IPS-18a (cell line): Measurements from ENCODE around the gene LAPTM5.
"Not testable (repeated sequence)": the region's sequence is repeated elsewhere in the genome, so short reads cannot be mapped to it uniquely, and the experiment has no call there.

Experiments
- H3K27ac ChIP-seq: one replicate; pipeline ENCODE4 v1.5.1; 2013; ENCODE audit warnings: low read length
- H3K27me3 ChIP-seq: one replicate; pipeline ENCODE4 v1.6.1; 2013; ENCODE audit warnings: mild to moderate bottlenecking, low read length; ENCODE audit not compliant: control insufficient read depth, insufficient read depth
- H3K36me3 ChIP-seq: one replicate; pipeline ENCODE4 v1.6.1; 2013; ENCODE audit warnings: low read depth, low read length; ENCODE audit not compliant: control insufficient read depth
- H3K4me1 ChIP-seq: one replicate; pipeline ENCODE4 v1.6.1; 2013; ENCODE audit warnings: low read depth, low read length; ENCODE audit not compliant: control insufficient read depth
- H3K4me3 ChIP-seq: one replicate; pipeline ENCODE4 v1.5.1; 2013; ENCODE audit warnings: low read length
- H3K9ac ChIP-seq: one replicate; pipeline ENCODE4 v1.6.1; 2013; ENCODE audit warnings: mild to moderate bottlenecking, low read length, moderate library complexity
- H3K9me3 ChIP-seq: one replicate; pipeline ENCODE4 v1.6.1; 2013; ENCODE audit warnings: low read depth, low read length; ENCODE audit not compliant: control insufficient read depth

Gene LAPTM5

DNA sequence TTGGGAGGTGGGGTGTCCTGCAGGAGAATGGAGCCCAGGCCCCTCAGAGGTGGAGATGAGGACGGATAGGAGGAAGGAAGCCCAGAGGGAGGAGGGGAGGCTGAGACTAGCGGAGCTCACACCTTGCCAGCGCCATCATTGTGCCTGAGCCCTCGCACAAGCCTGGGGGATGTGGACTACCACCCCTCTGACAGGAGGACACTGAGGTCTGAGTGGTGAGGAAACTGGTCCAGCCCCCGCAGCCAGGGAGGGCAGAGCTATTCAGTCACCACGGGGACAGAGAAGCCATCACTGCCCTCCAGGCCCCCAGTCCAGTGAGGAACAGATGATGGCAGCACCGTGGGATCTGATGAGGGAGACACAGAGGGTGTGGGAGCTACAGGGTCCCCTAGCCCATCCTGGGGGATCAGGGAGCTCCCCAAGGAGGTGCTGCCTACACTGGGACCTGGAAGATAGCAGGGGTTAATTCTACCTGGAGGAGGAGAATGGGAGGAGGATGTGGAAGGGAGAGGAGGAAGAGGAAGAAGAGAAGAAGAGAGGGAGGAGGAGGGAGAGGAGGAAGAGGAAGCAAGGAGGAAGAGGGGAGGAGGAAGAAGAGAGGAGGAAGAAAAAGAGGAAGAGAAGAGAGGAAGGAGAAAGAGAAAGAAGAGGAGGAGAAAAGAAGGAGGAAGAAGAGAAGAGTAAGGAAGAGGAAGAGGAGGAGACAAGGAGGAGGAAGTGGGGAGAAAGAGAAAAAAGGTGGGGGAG is 65.2 kb downstream of the LAPTM5 start:
- H3K4me1 ChIP-seq, result peaks cover 8% of the 10 kb centered on the region
- H3K27me3 ChIP-seq, result no peaks in the 10 kb centered on the region
- no peak overlapping the region for H3K4me3 ChIP-seq
- H3K9me3 ChIP-seq, result no peaks in the 10 kb centered on the region
- H3K9ac ChIP-seq, result no peak overlapping the region
- no peaks in the 10 kb centered on the region for H3K36me3 ChIP-seq
- H3K27ac ChIP-seq, result no peak overlapping the region

DNA sequence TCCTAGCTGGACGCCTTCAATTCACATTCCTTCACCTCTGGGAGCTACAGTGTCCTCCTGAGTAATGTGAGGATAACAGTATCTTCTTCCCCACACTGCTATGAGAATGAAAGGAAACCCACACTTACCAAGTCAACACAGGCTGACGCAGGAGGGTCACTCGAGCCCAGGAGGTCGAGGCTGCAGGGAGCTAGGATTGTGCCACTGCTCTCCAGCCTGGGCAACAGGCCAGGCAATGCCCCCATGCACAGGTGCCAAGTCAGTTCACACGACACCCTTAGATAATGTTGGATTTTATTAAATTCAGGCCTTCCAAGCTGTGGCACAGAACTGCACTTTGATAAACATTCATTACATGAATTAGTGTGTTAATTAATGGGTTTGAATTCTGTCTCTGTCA is 66.1 kb downstream of the LAPTM5 start:
- H3K27me3 ChIP-seq, result no peaks in the 10 kb centered on the region
- no peak overlapping the region for H3K4me3 ChIP-seq
- H3K27ac ChIP-seq, result no peak overlapping the region
- no peaks in the 10 kb centered on the region for H3K9me3 ChIP-seq
- H3K4me1 ChIP-seq, result peaks cover 8% of the 10 kb centered on the region
- H3K9ac ChIP-seq, result no peak overlapping the region
- no peaks in the 10 kb centered on the region for H3K36me3 ChIP-seq

- H3K36me3 ChIP-seq, result no peaks in the 10 kb centered on the region
- no peaks in the 10 kb centered on the region for H3K9me3 ChIP-seq
- no peak overlapping the region for H3K27ac ChIP-seq
- no peak overlapping the region for H3K4me3 ChIP-seq
- H3K27me3 ChIP-seq, result no peaks in the 10 kb centered on the region
- H3K4me1 ChIP-seq, result peaks cover 14% of the 10 kb centered on the region
- no peak overlapping the region for H3K9ac ChIP-seq
Measured at GRCh38 chr1:30689901-30690645, 67.5 kb downstream of the LAPTM5 start.

DNA sequence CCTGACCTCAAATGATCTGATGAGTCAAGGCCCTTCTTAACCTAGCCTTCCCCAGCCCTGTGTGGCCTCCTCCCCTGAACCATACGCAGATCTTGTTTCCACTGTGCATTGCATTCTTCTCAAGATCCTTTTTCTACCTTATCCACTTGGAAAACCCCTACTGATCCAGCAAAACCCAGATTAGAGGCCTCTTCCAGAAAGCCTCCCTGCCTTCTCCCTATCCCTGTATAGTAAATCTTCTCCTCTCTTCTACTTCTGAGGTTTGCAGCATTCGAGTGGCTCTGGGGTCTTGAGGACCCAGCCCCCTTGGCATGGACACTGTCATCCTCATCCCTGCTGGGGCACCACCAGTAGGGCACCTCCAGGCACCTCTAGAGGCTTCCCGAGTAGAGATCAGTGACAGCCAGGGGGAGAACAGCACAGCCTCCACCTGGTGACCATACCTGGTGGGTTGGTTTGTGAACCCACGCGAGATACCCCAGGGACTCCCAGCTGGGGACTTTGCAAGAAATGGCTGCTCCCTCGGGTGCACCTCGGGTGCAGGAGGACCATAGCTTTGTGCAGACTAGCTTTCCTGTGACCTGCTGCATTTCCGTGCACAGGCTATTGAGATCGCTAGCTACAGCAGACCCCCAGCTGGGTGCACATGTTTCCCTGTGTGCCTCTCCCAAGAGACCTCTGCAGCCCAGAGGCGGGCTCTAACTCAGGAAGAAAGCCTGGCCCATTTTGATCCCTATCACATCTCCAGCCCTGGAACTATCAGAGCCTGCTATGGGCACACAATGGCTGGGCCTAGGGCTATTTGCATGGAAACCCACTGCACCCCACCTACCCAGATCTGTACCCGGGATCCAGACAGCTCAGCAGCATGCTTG is 68.4 kb downstream of the LAPTM5 start:
- Histone ChIP-seq H3K4me1 (peaks cover 14% of the 10 kb centered on the region), H3K4me3 (no peak overlapping the region), H3K9me3 (no peaks in the 10 kb centered on the region), H3K27me3 (peaks cover 7% of the 10 kb centered on the region), H3K27ac (no peak overlapping the region), H3K9ac (no peak overlapping the region), H3K36me3 (no peaks in the 10 kb centered on the region)

DNA sequence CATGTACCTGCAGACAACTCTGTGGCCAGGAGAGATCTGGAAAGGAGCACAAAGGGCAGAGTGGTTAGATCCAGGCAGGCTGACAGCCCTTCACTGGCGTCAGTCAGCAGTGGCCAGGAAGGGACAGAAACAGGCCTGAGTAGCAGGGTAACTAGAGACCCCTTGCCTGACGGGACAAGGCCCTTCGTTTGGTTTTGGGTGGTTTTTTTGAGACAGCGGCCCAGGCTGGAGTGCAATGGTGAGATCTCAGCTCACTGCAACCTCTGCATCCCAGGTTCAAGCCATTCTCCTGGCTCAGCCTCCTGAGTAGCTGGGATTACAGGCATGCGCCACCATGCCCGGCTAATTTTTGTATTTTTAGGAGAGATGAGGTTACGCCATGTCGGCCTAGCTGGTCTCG is 69.1 kb downstream of the LAPTM5 start:
- peaks cover 14% of the 10 kb centered on the region for H3K4me1 ChIP-seq
- H3K36me3 ChIP-seq, H3K27ac ChIP-seq, H3K4me3 ChIP-seq, H3K9me3 ChIP-seq, H3K27me3 ChIP-seq, H3K9ac ChIP-seq: not testable (repeated sequence)

DNA sequence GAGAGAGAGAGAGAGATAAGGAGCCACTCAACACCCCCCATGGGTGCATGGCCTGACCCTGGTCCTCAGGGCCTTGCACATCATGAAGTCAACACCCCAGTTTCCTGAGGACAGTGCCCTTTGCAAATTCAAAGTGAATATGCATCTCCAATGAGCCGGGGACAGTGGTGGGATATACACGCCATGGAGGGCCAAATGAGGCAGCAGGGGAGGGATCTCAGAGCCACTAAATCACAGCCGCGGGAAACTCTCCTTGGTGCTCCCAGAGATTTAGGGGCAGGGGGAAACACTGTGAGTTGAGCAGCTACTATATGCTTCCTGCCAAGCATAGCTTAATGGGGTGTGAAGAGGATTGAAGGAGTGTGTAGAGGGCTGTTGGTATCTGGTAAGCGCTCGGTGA is 69.7 kb downstream of the LAPTM5 start:
- Histone ChIP-seq H3K27ac (no peak overlapping the region), H3K4me1 (peaks cover 14% of the 10 kb centered on the region), H3K36me3 (no peaks in the 10 kb centered on the region), H3K9ac (no peak overlapping the region), H3K27me3 (peaks cover 8% of the 10 kb centered on the region), H3K4me3 (no peak overlapping the region), H3K9me3 (no peaks in the 10 kb centered on the region)

GRCh38 chr1:30686236-30686935 is 71.2 kb downstream of the LAPTM5 start:
- Histone ChIP-seq H3K27ac (no peak overlapping the region), H3K4me3 (peak overlapping the region; percentile 55), H3K9me3 (no peaks in the 10 kb centered on the region), H3K27me3 (peaks cover 8% of the 10 kb centered on the region), H3K36me3 (no peaks in the 10 kb centered on the region), H3K9ac (no peak overlapping the region), H3K4me1 (peaks cover 14% of the 10 kb centered on the region)

- peaks cover 8% of the 10 kb centered on the region for H3K27me3 ChIP-seq
- no peaks in the 10 kb centered on the region for H3K9me3 ChIP-seq
- H3K9ac ChIP-seq, result no peak overlapping the region
- peak overlapping the region; percentile 55 for H3K4me3 ChIP-seq
- no peak overlapping the region for H3K27ac ChIP-seq
- H3K36me3 ChIP-seq, result no peaks in the 10 kb centered on the region
- peaks cover 14% of the 10 kb centered on the region for H3K4me1 ChIP-seq
Measured at GRCh38 chr1:30685796-30686165, 71.8 kb downstream of the LAPTM5 start.

GRCh38 chr1:30684881-30685795 is 72.4 kb downstream of the LAPTM5 start:
- no peak overlapping the region for H3K9ac ChIP-seq
- no peaks in the 10 kb centered on the region for H3K9me3 ChIP-seq
- H3K4me3 ChIP-seq, result peak overlapping the region; percentile 55
- no peak overlapping the region for H3K27ac ChIP-seq
- peaks cover 8% of the 10 kb centered on the region for H3K27me3 ChIP-seq
- H3K36me3 ChIP-seq, result no peaks in the 10 kb centered on the region
- peaks cover 10% of the 10 kb centered on the region for H3K4me1 ChIP-seq

GRCh38 chr1:30684259-30684658 is 73.3 kb downstream of the LAPTM5 start:
- Histone ChIP-seq H3K27ac (no peak overlapping the region), H3K9ac (no peak overlapping the region), H3K9me3 (no peaks in the 10 kb centered on the region), H3K4me3 (no peak overlapping the region), H3K27me3 (peaks cover 8% of the 10 kb centered on the region), H3K4me1 (peaks cover 6% of the 10 kb centered on the region), H3K36me3 (no peaks in the 10 kb centered on the region)
